ENCODE results near the gene SRRM5. TPM values are rescaled to one million over a fixed set of nuclear protein-coding genes. Genes with fewer than 3 reads are reported as not detected.
"Not testable (repeated sequence)": the region's sequence is repeated elsewhere in the genome, so short reads cannot be mapped to it uniquely, and the experiment has no call there.

SRRM5 gene
- total and polyA plus RNA-seq, 4 donors, result 0.07 to 0.09 (median 0.09) TPM

DNA sequence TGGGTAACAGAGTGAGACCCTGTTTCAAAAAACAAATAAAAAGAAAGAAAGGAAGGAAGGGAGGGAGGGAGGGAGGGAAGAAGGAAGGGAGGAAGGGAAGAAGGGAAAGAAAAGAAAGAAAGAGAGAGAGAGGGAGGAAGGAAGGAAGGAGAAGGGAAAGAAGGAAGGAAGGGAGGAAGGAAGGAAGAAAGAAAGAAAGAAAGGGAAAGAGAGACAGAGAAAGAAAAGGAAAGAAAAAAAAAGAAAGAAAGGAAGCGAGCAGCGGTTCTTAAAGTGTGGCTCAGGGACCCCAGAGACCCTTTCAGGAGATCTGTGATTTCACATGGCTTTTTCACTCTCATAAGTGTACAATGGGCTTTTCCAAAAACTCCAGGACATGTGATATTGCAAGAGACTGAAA is 37.6 kb downstream of the SRRM5 start (continued):
- TF ChIP-seq EGR1 (IDR thresholded peaks at IDR 0.05; ENCODE audit: low read depth in 2 of 2) (no peak), FOXA1 (IDR thresholded peaks at IDR 0.05) (no peak)

DNA sequence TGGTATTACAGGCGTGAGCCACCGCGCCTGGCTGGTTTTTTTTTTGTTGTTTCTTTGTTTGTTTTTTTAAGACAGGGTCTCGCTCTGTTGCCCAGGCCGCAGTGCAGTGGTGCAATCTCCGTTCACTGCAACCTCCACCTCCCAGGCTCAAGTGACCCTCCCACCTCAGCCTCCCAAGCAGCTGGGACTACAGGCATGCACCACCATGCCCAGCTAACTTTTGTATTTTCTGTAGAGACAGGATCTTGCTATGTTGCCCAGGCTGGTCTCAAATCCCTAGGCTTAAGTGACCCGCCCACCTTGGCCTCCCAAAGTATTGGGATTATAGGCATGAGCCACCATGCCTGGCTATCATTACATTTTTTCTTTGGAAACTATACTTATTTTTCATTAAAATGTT is 38.4 kb downstream of the SRRM5 start:
- not testable (repeated sequence) for H3K4me1 ChIP-seq (ENCODE audit: control insufficient read depth in 4 of 4, insufficient read depth in 4 of 4, low read length in 3 of 4); H3K27me3 ChIP-seq (ENCODE audit: control insufficient read depth in 4 of 4, insufficient read depth in 4 of 4, low read length in 3 of 4); H3K36me3 ChIP-seq (ENCODE audit: control insufficient read depth in 4 of 4, insufficient read depth in 3 of 4, low read depth in 1 of 4, low read length in 3 of 4); DNase-seq (ENCODE audit: low spot score); H3K9ac ChIP-seq (ENCODE audit: low read depth in 1 of 2, low read length in 2 of 2); H3K4me3 ChIP-seq (ENCODE audit: low read depth in 1 of 3, low read length in 3 of 3); H3K27ac ChIP-seq (ENCODE audit: low read depth in 1 of 2, low read length in 2 of 2); H3K9me3 ChIP-seq (ENCODE audit: control insufficient read depth in 4 of 4, low read length in 3 of 4)
- 99% methylated on average over 7 of the region's 7 CpGs for WGBS

DNA sequence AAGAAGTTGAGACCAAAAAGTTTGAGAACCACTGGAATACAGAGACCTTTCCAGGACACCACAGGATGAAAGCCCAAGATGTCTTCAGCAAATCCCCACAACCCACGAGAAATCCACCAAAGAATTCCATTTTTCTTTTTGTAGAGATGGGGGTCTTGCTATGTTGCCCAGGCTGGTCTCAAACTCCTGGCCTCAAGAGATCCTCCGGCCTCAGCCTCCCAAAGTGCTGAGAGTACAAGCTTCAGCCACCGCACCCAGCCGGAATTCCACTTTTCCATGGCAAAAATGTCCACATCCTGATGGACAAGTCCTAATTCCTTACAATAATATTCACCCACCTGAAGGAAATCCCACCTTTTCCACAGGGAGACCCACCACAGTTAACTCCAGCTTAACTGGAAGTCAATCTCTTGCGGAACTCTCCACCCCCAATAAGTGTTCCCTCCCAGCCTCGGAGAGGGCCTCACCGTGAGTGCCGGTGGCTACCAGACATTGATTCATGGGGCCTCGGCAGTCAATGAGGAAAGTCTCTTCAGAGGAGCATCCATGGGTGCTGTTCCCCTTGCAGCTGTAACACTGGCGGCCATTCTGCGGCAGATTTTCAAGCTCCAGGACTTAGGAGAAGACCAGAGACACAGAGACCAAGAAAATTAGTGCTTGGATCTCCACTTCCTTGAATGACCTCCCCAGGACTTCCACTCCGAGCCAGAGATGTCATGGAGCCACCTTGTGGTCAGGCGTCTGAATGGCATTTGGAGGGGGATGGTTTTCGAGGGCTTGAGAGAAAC is 40.1 kb downstream of the SRRM5 start:
- TF ChIP-seq FOXA2 (IDR thresholded peaks at IDR 0.05) (no peak), RAD21 (IDR thresholded peaks at IDR 0.05) (peak; percentile 84 to 91), RXRA (IDR thresholded peaks at IDR 0.05) (peak; percentile 17 to 34), HNF4A (conservative IDR thresholded peaks at IDR 0.05) (no peak), NR2F2 (IDR thresholded peaks at IDR 0.05) (no peak), EGR1 (IDR thresholded peaks at IDR 0.05; ENCODE audit: low read depth in 2 of 2) (no peak), YY1 (IDR thresholded peaks at IDR 0.05) (no peak), HNF4G (IDR thresholded peaks at IDR 0.05) (no peak), TAF1 (conservative IDR thresholded peaks at IDR 0.05) (no peak), JUND (IDR thresholded peaks at IDR 0.05) (no peak)
- TF ChIP-seq, protein P1, sequence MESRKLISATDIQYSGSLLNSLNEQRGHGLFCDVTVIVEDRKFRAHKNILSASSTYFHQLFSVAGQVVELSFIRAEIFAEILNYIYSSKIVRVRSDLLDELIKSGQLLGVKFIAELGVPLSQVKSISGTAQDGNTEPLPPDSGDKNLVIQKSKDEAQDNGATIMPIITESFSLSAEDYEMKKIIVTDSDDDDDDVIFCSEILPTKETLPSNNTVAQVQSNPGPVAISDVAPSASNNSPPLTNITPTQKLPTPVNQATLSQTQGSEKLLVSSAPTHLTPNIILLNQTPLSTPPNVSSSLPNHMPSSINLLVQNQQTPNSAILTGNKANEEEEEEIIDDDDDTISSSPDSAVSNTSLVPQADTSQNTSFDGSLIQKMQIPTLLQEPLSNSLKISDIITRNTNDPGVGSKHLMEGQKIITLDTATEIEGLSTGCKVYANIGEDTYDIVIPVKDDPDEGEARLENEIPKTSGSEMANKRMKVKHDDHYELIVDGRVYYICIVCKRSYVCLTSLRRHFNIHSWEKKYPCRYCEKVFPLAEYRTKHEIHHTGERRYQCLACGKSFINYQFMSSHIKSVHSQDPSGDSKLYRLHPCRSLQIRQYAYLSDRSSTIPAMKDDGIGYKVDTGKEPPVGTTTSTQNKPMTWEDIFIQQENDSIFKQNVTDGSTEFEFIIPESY (IDR thresholded peaks at IDR 0.05), result no peak
- TF ChIP-seq, protein P2, sequence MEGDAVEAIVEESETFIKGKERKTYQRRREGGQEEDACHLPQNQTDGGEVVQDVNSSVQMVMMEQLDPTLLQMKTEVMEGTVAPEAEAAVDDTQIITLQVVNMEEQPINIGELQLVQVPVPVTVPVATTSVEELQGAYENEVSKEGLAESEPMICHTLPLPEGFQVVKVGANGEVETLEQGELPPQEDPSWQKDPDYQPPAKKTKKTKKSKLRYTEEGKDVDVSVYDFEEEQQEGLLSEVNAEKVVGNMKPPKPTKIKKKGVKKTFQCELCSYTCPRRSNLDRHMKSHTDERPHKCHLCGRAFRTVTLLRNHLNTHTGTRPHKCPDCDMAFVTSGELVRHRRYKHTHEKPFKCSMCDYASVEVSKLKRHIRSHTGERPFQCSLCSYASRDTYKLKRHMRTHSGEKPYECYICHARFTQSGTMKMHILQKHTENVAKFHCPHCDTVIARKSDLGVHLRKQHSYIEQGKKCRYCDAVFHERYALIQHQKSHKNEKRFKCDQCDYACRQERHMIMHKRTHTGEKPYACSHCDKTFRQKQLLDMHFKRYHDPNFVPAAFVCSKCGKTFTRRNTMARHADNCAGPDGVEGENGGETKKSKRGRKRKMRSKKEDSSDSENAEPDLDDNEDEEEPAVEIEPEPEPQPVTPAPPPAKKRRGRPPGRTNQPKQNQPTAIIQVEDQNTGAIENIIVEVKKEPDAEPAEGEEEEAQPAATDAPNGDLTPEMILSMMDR (IDR thresholded peaks at IDR 0.05; ENCODE audit: low read depth, low read length, missing input control), result peak; percentile 78
- TF ChIP-seq, protein P3, sequence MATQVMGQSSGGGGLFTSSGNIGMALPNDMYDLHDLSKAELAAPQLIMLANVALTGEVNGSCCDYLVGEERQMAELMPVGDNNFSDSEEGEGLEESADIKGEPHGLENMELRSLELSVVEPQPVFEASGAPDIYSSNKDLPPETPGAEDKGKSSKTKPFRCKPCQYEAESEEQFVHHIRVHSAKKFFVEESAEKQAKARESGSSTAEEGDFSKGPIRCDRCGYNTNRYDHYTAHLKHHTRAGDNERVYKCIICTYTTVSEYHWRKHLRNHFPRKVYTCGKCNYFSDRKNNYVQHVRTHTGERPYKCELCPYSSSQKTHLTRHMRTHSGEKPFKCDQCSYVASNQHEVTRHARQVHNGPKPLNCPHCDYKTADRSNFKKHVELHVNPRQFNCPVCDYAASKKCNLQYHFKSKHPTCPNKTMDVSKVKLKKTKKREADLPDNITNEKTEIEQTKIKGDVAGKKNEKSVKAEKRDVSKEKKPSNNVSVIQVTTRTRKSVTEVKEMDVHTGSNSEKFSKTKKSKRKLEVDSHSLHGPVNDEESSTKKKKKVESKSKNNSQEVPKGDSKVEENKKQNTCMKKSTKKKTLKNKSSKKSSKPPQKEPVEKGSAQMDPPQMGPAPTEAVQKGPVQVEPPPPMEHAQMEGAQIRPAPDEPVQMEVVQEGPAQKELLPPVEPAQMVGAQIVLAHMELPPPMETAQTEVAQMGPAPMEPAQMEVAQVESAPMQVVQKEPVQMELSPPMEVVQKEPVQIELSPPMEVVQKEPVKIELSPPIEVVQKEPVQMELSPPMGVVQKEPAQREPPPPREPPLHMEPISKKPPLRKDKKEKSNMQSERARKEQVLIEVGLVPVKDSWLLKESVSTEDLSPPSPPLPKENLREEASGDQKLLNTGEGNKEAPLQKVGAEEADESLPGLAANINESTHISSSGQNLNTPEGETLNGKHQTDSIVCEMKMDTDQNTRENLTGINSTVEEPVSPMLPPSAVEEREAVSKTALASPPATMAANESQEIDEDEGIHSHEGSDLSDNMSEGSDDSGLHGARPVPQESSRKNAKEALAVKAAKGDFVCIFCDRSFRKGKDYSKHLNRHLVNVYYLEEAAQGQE (IDR thresholded peaks at IDR 0.05), result no peak
- Histone ChIP-seq H3K4me3 (ENCODE audit: low read depth in 1 of 3, low read length in 3 of 3) (no peak overlapping the region), H3K9ac (ENCODE audit: low read depth in 1 of 2, low read length in 2 of 2) (no peak overlapping the region), H3K36me3 (ENCODE audit: control insufficient read depth in 4 of 4, insufficient read depth in 3 of 4, low read depth in 1 of 4, low read length in 3 of 4) (peaks cover 0 to 11% (median 0%) of the 10 kb centered on the region in 4 donors), H3K27me3 (ENCODE audit: control insufficient read depth in 4 of 4, insufficient read depth in 4 of 4, low read length in 3 of 4) (no peaks in the 10 kb centered on the region), H3K9me3 (ENCODE audit: control insufficient read depth in 4 of 4, low read length in 3 of 4) (no peaks in the 10 kb centered on the region), H3K27ac (ENCODE audit: low read depth in 1 of 2, low read length in 2 of 2) (no peak overlapping the region), H3K4me1 (ENCODE audit: control insufficient read depth in 4 of 4, insufficient read depth in 4 of 4, low read length in 3 of 4) (peaks cover 0 to 4% (median 0%) of the 10 kb centered on the region in 4 donors)
- DNase-seq (ENCODE audit: low spot score), result peak; percentile 58
- 56% methylated on average over 14 of the region's 14 CpGs for WGBS

Measured in liver (tissue), 9 donors.